ENCODE results near the gene TAS2R1.

TAS2R1 gene

GRCh38 chr5:9626955-9627354, 3.2 kb downstream of the TAS2R1 start:
- CTCF ChIA-PET, result no interaction called here

GRCh38 chr5:9625731-9626130, 4.4 kb downstream of the TAS2R1 start:
- ChIA-PET CTCF (no interaction called here), POLR2A (no interaction called here)
- no peak for TF ChIP-seq ARNT (IDR thresholded peaks at IDR 0.05)
- DNase-seq (ENCODE audit: extremely low spot score), result no peak

More at GRCh38 chr5:9626955-9627354, 3.2 kb downstream of the TAS2R1 start:
- TF ChIP-seq SP1 (IDR thresholded peaks at IDR 0.05) (no peak), FOXK2 (IDR thresholded peaks at IDR 0.05) (no peak), LEF1 (IDR thresholded peaks at IDR 0.05; ENCODE audit: borderline replicate concordance) (no peak), ZNF384 (IDR thresholded peaks at IDR 0.05) (no peak), SUZ12 (IDR thresholded peaks at IDR 0.05) (no peak), FOXM1 (IDR thresholded peaks at IDR 0.05; ENCODE audit: borderline replicate concordance) (no peak), CTBP1 (IDR thresholded peaks at IDR 0.05; ENCODE audit: borderline replicate concordance) (no peak), NFRKB (IDR thresholded peaks at IDR 0.05) (no peak), BHLHE40 (IDR thresholded peaks at IDR 0.05; ENCODE audit: borderline replicate concordance) (no peak), HDGF (IDR thresholded peaks at IDR 0.05; ENCODE audit: borderline replicate concordance) (no peak), TARDBP (IDR thresholded peaks at IDR 0.05) (no peak), L3MBTL2 (conservative IDR thresholded peaks at IDR 0.05) (no peak), ARNT (IDR thresholded peaks at IDR 0.05) (no peak), FOXA1 (IDR thresholded peaks at IDR 0.05) (no peak), ELF4 (IDR thresholded peaks at IDR 0.05) (no peak)
- TF ChIP-seq, protein P1, sequence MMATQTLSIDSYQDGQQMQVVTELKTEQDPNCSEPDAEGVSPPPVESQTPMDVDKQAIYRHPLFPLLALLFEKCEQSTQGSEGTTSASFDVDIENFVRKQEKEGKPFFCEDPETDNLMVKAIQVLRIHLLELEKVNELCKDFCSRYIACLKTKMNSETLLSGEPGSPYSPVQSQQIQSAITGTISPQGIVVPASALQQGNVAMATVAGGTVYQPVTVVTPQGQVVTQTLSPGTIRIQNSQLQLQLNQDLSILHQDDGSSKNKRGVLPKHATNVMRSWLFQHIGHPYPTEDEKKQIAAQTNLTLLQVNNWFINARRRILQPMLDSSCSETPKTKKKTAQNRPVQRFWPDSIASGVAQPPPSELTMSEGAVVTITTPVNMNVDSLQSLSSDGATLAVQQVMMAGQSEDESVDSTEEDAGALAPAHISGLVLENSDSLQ (IDR thresholded peaks at IDR 0.05), result no peak
- no peak for DNase-seq (ENCODE audit: extremely low spot score)
- POLR2A ChIA-PET, result no interaction called here

GRCh38 chr5:9625286-9625685, 4.9 kb downstream of the TAS2R1 start:
- ChIA-PET CTCF (no interaction called here), POLR2A (no interaction called here)
- no peak for DNase-seq (ENCODE audit: extremely low spot score)
- no peak for TF ChIP-seq ZNF384 (IDR thresholded peaks at IDR 0.05)
- no peak for TF ChIP-seq FOXA1 (IDR thresholded peaks at IDR 0.05)
- TF ChIP-seq ELF4 (IDR thresholded peaks at IDR 0.05), result no peak
- no peak for TF ChIP-seq SP1 (IDR thresholded peaks at IDR 0.05)
- no peak for TF ChIP-seq LEF1 (IDR thresholded peaks at IDR 0.05; ENCODE audit: borderline replicate concordance)

DNA sequence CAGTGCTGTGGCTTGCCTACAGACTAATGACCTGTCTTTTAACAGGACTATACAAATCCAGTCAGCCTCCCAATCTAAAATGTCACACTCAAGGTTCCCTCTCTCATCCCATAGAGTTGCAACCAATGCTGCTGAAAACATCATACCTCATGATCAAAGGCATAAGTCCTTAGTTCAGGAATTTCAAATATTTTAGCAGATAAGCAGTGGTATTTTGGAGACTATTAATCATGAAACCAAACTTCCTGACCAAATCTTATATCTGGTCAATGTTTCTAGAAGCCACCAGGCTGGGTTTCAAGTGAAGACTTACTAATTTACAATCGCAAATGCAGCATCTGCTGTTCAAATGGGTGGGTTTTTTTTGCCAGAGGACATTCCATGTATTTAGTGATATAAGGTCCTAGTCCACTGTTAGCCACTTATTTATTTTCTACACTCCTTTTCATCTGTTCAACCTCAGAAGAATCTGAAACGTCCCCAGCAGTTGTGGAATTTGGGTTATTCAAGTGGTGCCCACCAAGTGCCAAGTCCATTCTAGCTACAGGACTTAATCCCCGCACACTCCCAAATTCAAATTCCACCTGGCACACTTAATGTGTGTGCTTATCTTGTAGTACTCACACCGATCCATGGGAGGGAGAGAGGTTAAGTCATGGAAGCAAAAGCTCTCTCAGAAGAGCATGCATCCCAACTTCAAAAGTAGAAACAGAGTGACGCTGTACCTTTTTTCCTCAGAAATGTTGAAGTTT, 5.8 kb downstream of the TAS2R1 start:
- POLR2A ChIA-PET, result no interaction called here
- CTCF ChIA-PET, result no interaction called here
- DNase-seq (ENCODE audit: extremely low spot score), result no peak
- TF ChIP-seq FOXK2 (IDR thresholded peaks at IDR 0.05), result no peak
- TF ChIP-seq NFRKB (IDR thresholded peaks at IDR 0.05), result no peak
- no peak for TF ChIP-seq L3MBTL2 (conservative IDR thresholded peaks at IDR 0.05)
- no peak for TF ChIP-seq CTBP1 (IDR thresholded peaks at IDR 0.05; ENCODE audit: borderline replicate concordance)
- TF ChIP-seq ARNT (IDR thresholded peaks at IDR 0.05), result no peak
- no peak for TF ChIP-seq HDGF (IDR thresholded peaks at IDR 0.05; ENCODE audit: borderline replicate concordance)
- no peak for TF ChIP-seq LEF1 (IDR thresholded peaks at IDR 0.05; ENCODE audit: borderline replicate concordance)
- TF ChIP-seq TARDBP (IDR thresholded peaks at IDR 0.05), result no peak

DNA sequence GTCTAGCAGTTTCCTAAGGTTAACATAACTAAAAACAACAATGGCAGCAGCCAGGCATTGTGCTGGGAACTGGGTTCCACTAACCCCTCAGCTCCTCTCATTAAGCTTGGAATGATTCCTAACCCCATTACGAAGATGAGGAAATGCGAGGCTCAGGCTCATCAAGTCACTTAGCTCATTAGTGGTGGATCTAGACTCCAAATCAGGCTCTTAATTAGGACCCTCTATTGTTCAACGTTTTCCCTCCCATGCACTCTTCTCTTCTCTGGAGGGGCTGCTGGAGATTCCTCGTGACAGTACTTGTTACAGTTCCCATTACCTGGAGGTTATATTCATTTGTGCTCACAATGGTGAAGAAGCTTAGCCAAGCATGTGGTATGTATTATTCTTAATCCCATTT, 6.5 kb downstream of the TAS2R1 start:
- TF ChIP-seq FOXA1 (IDR thresholded peaks at IDR 0.05) (no peak), SUZ12 (IDR thresholded peaks at IDR 0.05) (no peak), HDGF (IDR thresholded peaks at IDR 0.05; ENCODE audit: borderline replicate concordance) (no peak), FOXM1 (IDR thresholded peaks at IDR 0.05; ENCODE audit: borderline replicate concordance) (no peak), SP1 (IDR thresholded peaks at IDR 0.05) (no peak), NFRKB (IDR thresholded peaks at IDR 0.05) (no peak), L3MBTL2 (conservative IDR thresholded peaks at IDR 0.05) (no peak)
- DNase-seq (ENCODE audit: extremely low spot score), result no peak
- POLR2A ChIA-PET, result no interaction called here
- CTCF ChIA-PET, result no interaction called here

- ChIA-PET POLR2A (no interaction called here), CTCF (no interaction called here)
- DNase-seq (ENCODE audit: extremely low spot score), result no peak
- TF ChIP-seq, protein P1 (IDR thresholded peaks at IDR 0.05), result no peak
- TF ChIP-seq FOXA1 (IDR thresholded peaks at IDR 0.05) (no peak), SP1 (IDR thresholded peaks at IDR 0.05) (no peak), FOXK2 (IDR thresholded peaks at IDR 0.05) (no peak), ELF4 (IDR thresholded peaks at IDR 0.05) (no peak), ZNF384 (IDR thresholded peaks at IDR 0.05) (no peak), SUZ12 (IDR thresholded peaks at IDR 0.05) (no peak), BHLHE40 (IDR thresholded peaks at IDR 0.05; ENCODE audit: borderline replicate concordance) (no peak)
These were observed 7.2 kb downstream of the TAS2R1 start for GRCh38 chr5:9622971-9623421.

GRCh38 chr5:9621379-9621903, 8.7 kb downstream of the TAS2R1 start:
- TF ChIP-seq CTBP1 (IDR thresholded peaks at IDR 0.05; ENCODE audit: borderline replicate concordance), result no peak
- TF ChIP-seq TARDBP (IDR thresholded peaks at IDR 0.05), result no peak
- TF ChIP-seq ZNF384 (IDR thresholded peaks at IDR 0.05), result no peak
- TF ChIP-seq FOXK2 (IDR thresholded peaks at IDR 0.05), result no peak
- TF ChIP-seq L3MBTL2 (conservative IDR thresholded peaks at IDR 0.05), result no peak
- no peak for TF ChIP-seq SUZ12 (IDR thresholded peaks at IDR 0.05)
- TF ChIP-seq HDGF (IDR thresholded peaks at IDR 0.05; ENCODE audit: borderline replicate concordance), result no peak
- no peak for TF ChIP-seq BHLHE40 (IDR thresholded peaks at IDR 0.05; ENCODE audit: borderline replicate concordance)
- no peak for TF ChIP-seq LEF1 (IDR thresholded peaks at IDR 0.05; ENCODE audit: borderline replicate concordance)
- no peak for TF ChIP-seq FOXM1 (IDR thresholded peaks at IDR 0.05; ENCODE audit: borderline replicate concordance)
- TF ChIP-seq, protein P1 (IDR thresholded peaks at IDR 0.05), result no peak
- no peak for TF ChIP-seq ARNT (IDR thresholded peaks at IDR 0.05)
- no peak for TF ChIP-seq FOXA1 (IDR thresholded peaks at IDR 0.05)
- no peak for TF ChIP-seq SP1 (IDR thresholded peaks at IDR 0.05)
- POLR2A ChIA-PET, result no interaction called here
- CTCF ChIA-PET, result no interaction called here
- no peak for DNase-seq (ENCODE audit: extremely low spot score)

Measured in HEK293T (cell line).